ENCODE data around the gene C10orf120.

GRCh38 chr10:122715576-122715975 is 15.9 kb upstream of the C10orf120 start:
- TF ChIP-seq, protein P1, sequence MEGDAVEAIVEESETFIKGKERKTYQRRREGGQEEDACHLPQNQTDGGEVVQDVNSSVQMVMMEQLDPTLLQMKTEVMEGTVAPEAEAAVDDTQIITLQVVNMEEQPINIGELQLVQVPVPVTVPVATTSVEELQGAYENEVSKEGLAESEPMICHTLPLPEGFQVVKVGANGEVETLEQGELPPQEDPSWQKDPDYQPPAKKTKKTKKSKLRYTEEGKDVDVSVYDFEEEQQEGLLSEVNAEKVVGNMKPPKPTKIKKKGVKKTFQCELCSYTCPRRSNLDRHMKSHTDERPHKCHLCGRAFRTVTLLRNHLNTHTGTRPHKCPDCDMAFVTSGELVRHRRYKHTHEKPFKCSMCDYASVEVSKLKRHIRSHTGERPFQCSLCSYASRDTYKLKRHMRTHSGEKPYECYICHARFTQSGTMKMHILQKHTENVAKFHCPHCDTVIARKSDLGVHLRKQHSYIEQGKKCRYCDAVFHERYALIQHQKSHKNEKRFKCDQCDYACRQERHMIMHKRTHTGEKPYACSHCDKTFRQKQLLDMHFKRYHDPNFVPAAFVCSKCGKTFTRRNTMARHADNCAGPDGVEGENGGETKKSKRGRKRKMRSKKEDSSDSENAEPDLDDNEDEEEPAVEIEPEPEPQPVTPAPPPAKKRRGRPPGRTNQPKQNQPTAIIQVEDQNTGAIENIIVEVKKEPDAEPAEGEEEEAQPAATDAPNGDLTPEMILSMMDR (conservative IDR thresholded peaks at IDR 0.05; ENCODE audit: low read depth in 2 of 2) = no peak
- TF ChIP-seq CREB1 (CRISPR knock-in tag; IDR thresholded peaks at IDR 0.05; ENCODE audit: low read depth) (no peak), ZNF331 (CRISPR knock-in tag; IDR thresholded peaks at IDR 0.05; ENCODE audit: low read depth) (no peak)
- TF ChIP-seq, protein P2, sequence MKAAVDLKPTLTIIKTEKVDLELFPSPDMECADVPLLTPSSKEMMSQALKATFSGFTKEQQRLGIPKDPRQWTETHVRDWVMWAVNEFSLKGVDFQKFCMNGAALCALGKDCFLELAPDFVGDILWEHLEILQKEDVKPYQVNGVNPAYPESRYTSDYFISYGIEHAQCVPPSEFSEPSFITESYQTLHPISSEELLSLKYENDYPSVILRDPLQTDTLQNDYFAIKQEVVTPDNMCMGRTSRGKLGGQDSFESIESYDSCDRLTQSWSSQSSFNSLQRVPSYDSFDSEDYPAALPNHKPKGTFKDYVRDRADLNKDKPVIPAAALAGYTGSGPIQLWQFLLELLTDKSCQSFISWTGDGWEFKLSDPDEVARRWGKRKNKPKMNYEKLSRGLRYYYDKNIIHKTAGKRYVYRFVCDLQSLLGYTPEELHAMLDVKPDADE (IDR thresholded peaks at IDR 0.05) = no peak

Measured in GM23338 (cell line).